Hepatocyte (in vitro differentiated cells): ENCODE measurements around the gene KLHL12. TPM values are rescaled to one million over a fixed set of nuclear protein-coding genes. Genes with fewer than 3 reads are reported as not detected.

ENCODE experiments used
- DNase-seq: peaks from one replicate; pipeline ENCODE4 v3.0.0-alpha.2; 2016; ENCODE audit warnings: low spot score
- H2AFZ ChIP-seq: fragments of 200-600 bp; sonication (generic); 2 replicates; pipeline ENCODE4 v1.6.0; 2016; ENCODE audit warnings: antibody characterized with exemption, mild to moderate bottlenecking
- H3K27ac ChIP-seq: fragments of 200-600 bp; sonication (generic); 2 replicates; pipeline ENCODE4 v1.5.1; 2016; ENCODE audit warnings: mild to moderate bottlenecking
- H3K27me3 ChIP-seq: fragments of 200-600 bp; sonication (generic); 2 replicates; pipeline ENCODE4 v1.6.1; 2016
- H3K36me3 ChIP-seq: fragments of 200-600 bp; sonication (generic); replicated peaks from 2 replicates; pipeline ENCODE4 v1.5.1; 2016; ENCODE audit warnings: low read depth; ENCODE audit not compliant: insufficient read depth
- H3K4me1 ChIP-seq: fragments of 200-600 bp; sonication (generic); 2 replicates; pipeline ENCODE4 v1.5.1; 2016; ENCODE audit warnings: mild to moderate bottlenecking, moderate library complexity; ENCODE audit not compliant: insufficient read depth
- H3K4me2 ChIP-seq: fragments of 200-600 bp; sonication (generic); 2 replicates; pipeline ENCODE4 v1.6.0; 2016
- H3K4me3 ChIP-seq: fragments of 200-600 bp; sonication (generic); 2 replicates; pipeline ENCODE4 v1.5.1; 2016; ENCODE audit warnings: mild to moderate bottlenecking
- H3K79me2 ChIP-seq: fragments of 200-600 bp; sonication (generic); 2 replicates; pipeline ENCODE4 v1.6.0; 2017; ENCODE audit warnings: mild to moderate bottlenecking
- H3K9me2 ChIP-seq: fragments of 200-600 bp; sonication (generic); replicated peaks from 2 replicates; pipeline ENCODE4 v1.6.0; 2017; ENCODE audit warnings: mild to moderate bottlenecking; ENCODE audit not compliant: insufficient read depth
- H3K9me3 ChIP-seq: fragments of 200-600 bp; sonication (generic); 2 replicates; pipeline ENCODE4 v1.5.1; 2016; ENCODE audit warnings: low read depth, mild to moderate bottlenecking
- H4K20me1 ChIP-seq: fragments of 200-600 bp; sonication (generic); 2 replicates; pipeline ENCODE4 v1.6.0; 2016; ENCODE audit warnings: mild to moderate bottlenecking; ENCODE audit not compliant: insufficient read depth, poor library complexity, severe bottlenecking
- EZH2 ChIP-seq: fragments of 200-600 bp; sonication (generic); IDR thresholded peaks from 2 replicates; pipeline ENCODE4 v1.6.1; 2016; ENCODE audit warnings: antibody characterized with exemption, mild to moderate bottlenecking, borderline replicate concordance
- EZH2phosphoT487 ChIP-seq: fragments of 200-600 bp; sonication (generic); IDR thresholded peaks from one replicate; pipeline ENCODE4 v1.6.1; 2018; ENCODE audit warnings: antibody characterized with exemption, mild to moderate bottlenecking, low read depth, moderate library complexity; ENCODE audit not compliant: unreplicated experiment, severe bottlenecking
- WGBS: methylation state at CpG from one replicate; pipeline ENCODE4 v1.1.6; 2016; ENCODE audit warnings: low lambda C conversion rate; ENCODE audit errors: missing lambda C conversion rate; 5-methylcytosine and 5-hydroxymethylcytosine counted together
- polyA plus RNA-seq: library from polyadenylated mRNA; unstranded; fragments of >200 nt; fragmentation: Nextera tagmentation; extraction: Ambion mirVana; gene quantifications from 2 replicates; pipeline ENCODE4 v1.2.1, GENCODE V29; 2016
- total RNA-seq: library from RNA; depleted of rRNA; stranded (reverse); fragments of >200 nt; gene quantifications from 2 replicates; pipeline ENCODE4 v1.2.3, GENCODE V29; 2014
- TF ChIP-seq, protein P1 (sequence below): fragments of 200-600 bp; sonication (generic); IDR thresholded peaks from 2 replicates; pipeline ENCODE4 v1.5.1; 2016; ENCODE audit warnings: antibody characterized with exemption, mild to moderate bottlenecking; ENCODE audit not compliant: poor library complexity

The KLHL12 gene
- total and polyA plus RNA-seq, 2 experiments from 2014 or later: 15.1 to 23.4 TPM

GRCh38 chr1:202871367-202871766 lies 55.7 kb downstream of the KLHL12 start:
- WGBS: 86% methylated on average over 4 of the region's 4 CpGs
- no peak for TF ChIP-seq EZH2
- no peak for TF ChIP-seq EZH2phosphoT487
- TF ChIP-seq, protein P1, sequence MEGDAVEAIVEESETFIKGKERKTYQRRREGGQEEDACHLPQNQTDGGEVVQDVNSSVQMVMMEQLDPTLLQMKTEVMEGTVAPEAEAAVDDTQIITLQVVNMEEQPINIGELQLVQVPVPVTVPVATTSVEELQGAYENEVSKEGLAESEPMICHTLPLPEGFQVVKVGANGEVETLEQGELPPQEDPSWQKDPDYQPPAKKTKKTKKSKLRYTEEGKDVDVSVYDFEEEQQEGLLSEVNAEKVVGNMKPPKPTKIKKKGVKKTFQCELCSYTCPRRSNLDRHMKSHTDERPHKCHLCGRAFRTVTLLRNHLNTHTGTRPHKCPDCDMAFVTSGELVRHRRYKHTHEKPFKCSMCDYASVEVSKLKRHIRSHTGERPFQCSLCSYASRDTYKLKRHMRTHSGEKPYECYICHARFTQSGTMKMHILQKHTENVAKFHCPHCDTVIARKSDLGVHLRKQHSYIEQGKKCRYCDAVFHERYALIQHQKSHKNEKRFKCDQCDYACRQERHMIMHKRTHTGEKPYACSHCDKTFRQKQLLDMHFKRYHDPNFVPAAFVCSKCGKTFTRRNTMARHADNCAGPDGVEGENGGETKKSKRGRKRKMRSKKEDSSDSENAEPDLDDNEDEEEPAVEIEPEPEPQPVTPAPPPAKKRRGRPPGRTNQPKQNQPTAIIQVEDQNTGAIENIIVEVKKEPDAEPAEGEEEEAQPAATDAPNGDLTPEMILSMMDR: no peak

DNA sequence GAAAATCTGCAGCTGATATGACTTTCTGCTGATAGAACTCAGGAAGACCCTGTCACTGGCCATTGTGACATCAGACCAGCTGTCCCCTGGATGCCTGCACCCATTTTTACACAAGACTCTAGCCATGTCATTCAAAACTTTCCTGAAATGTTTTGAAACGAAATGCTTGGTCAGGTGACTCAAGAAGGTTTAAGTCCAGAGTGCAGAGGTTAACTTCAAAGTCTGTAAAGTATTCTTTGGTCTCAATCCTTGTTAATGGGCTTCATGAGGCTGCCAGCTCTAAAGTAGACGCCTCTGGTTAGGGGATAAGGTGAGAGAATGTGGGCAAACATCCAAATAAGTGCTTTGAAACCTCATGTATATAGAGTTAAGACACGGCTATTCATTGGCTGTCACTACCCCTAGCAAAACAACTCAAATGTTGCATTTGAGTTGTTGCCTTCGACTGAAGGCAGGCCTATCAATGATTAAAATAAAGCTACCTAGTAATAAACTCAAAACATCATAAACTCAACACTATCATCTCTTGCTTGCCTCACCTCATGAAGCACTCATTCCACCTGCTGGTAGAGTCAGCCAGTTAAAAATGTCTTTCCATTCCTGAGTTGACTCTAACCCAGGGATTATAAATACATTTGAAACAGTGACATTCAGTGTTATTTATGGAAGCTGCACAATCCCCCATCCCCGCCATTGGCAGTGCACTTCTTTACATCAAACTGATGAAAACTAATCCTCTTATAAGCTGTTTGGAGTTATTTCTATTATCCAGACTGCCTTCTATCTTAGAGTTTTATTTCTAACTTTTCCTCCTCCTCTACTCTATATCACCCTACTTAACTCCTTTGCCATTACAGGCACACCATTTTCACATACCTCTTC lies 64.1 kb downstream of the KLHL12 start:
- H2AFZ ChIP-seq: no peak overlapping the region
- 62% methylated on average over 5 of the region's 5 CpGs for WGBS
- H3K9me2 ChIP-seq: no peaks in the 10 kb centered on the region
- TF ChIP-seq, protein P1: peak; percentile 5
- TF ChIP-seq EZH2 (no peak), EZH2phosphoT487 (no peak)
- H4K20me1 ChIP-seq: no peaks in the 10 kb centered on the region
- H3K9me3 ChIP-seq: no peaks in the 10 kb centered on the region
- peak overlapping the region; percentile 91 for H3K4me2 ChIP-seq
- peak; percentile 38 for DNase-seq
- no peak overlapping the region for H3K4me3 ChIP-seq
- no peaks in the 10 kb centered on the region for H3K27me3 ChIP-seq
- H3K27ac ChIP-seq: peak overlapping the region; percentile 46
- H3K79me2 ChIP-seq: peaks cover 8% of the 10 kb centered on the region
- H3K36me3 ChIP-seq: no peaks in the 10 kb centered on the region
- H3K4me1 ChIP-seq: peaks cover 6% of the 10 kb centered on the region

More at GRCh38 chr1:202871367-202871766, 55.7 kb downstream of the KLHL12 start:
- no peak for DNase-seq
- no peaks in the 10 kb centered on the region for H3K36me3 ChIP-seq
- H3K79me2 ChIP-seq: no peaks in the 10 kb centered on the region
- no peak overlapping the region for H3K27ac ChIP-seq
- no peaks in the 10 kb centered on the region for H3K9me2 ChIP-seq
- no peak overlapping the region for H3K4me2 ChIP-seq
- H3K9me3 ChIP-seq: no peaks in the 10 kb centered on the region
- no peak overlapping the region for H2AFZ ChIP-seq
- H3K4me3 ChIP-seq: no peak overlapping the region
- no peaks in the 10 kb centered on the region for H3K4me1 ChIP-seq
- H4K20me1 ChIP-seq: no peaks in the 10 kb centered on the region
- no peaks in the 10 kb centered on the region for H3K27me3 ChIP-seq

GRCh38 chr1:202861420-202862132 lies 65.5 kb downstream of the KLHL12 start:
- Histone ChIP-seq H3K4me2 (peak overlapping the region; percentile 91), H2AFZ (peak overlapping the region; percentile 85), H4K20me1 (no peaks in the 10 kb centered on the region), H3K27ac (peak overlapping the region; percentile 94), H3K4me1 (peaks cover 10% of the 10 kb centered on the region), H3K36me3 (no peaks in the 10 kb centered on the region), H3K9me3 (no peaks in the 10 kb centered on the region), H3K27me3 (no peaks in the 10 kb centered on the region), H3K9me2 (no peaks in the 10 kb centered on the region), H3K79me2 (peaks cover 8% of the 10 kb centered on the region), H3K4me3 (peak overlapping the region; percentile 79)
- no peak for TF ChIP-seq EZH2phosphoT487
- TF ChIP-seq, protein P1: no peak
- no peak for TF ChIP-seq EZH2
- 2% methylated on average over 37 of the region's 44 CpGs for WGBS
- peak; percentile 96 for DNase-seq
